H1 (cell line): ENCODE measurements around the gene AGBL4. TPM values are rescaled to one million over a fixed set of nuclear protein-coding genes. Genes with fewer than 3 reads are reported as not detected.

Experiments used
- CTCF ChIA-PET: fragments of 300-600 bp; sonication (Branson Sonifier 250); formaldehyde crosslinking; loops from one replicate; lab custom pipeline; 2021; ENCODE audit not compliant: partially characterized antibody; lab: Charles Lee
- POLR2A ChIA-PET: fragments of 300-600 bp; sonication (Branson Sonifier 250); formaldehyde crosslinking; loops from one replicate; lab custom pipeline; 2021; ENCODE audit warnings: inconsistent platforms; ENCODE audit not compliant: partially characterized antibody; lab: Charles Lee
- DNase-seq, 2 experiments: peaks; one replicate each; pipeline versions ENCODE4 v3.0.0 to v3.0.0-alpha.2; 2010 to 2022; ENCODE audit warnings: low spot score in 2 of 2, low read depth in 1 of 2, mixed read lengths in 1 of 2
- FAIRE-seq: peaks from 2 replicates; lab custom pipeline; 2011; peaks lifted over from hg19 to GRCh38; lab: Jason Lieb, UNC
- H2AFZ ChIP-seq: 2 replicates; pipeline ENCODE4 v1.8.1; 2012; ENCODE audit warnings: low read length, inconsistent platforms
- H2AK5ac ChIP-seq: 2 replicates; pipeline ENCODE4 v1.6.1; 2013; ENCODE audit warnings: low read depth, low read length
- H2BK120ac ChIP-seq: replicated peaks from 2 replicates; pipeline ENCODE3; 2013; ENCODE audit warnings: low read depth, low read length, inconsistent platforms
- H2BK12ac ChIP-seq: 2 replicates; pipeline ENCODE4 v1.6.1; 2013; ENCODE audit warnings: low read depth, low read length
- H2BK15ac ChIP-seq: 2 replicates; pipeline ENCODE4 v1.6.1; 2013; ENCODE audit warnings: low read length
- H2BK20ac ChIP-seq: 2 replicates; pipeline ENCODE4 v1.6.1; 2013; ENCODE audit warnings: low read length
- H2BK5ac ChIP-seq: 2 replicates; pipeline ENCODE4 v1.6.1; 2013; ENCODE audit warnings: low read depth, low read length
- H3K14ac ChIP-seq: 2 replicates; pipeline ENCODE4 v1.6.1; 2013; ENCODE audit warnings: inconsistent platforms; ENCODE audit not compliant: insufficient read length
- H3K18ac ChIP-seq: 2 replicates; pipeline ENCODE4 v1.6.1; 2013; ENCODE audit warnings: low read length; ENCODE audit errors: extremely low read depth
- H3K23ac ChIP-seq: 2 replicates; pipeline ENCODE4 v1.6.1; 2013; ENCODE audit warnings: inconsistent platforms; ENCODE audit not compliant: insufficient read length
- H3K23me2 ChIP-seq: 2 replicates; pipeline ENCODE4 v1.6.1; 2013; ENCODE audit warnings: low read depth, low read length
- H3K27ac ChIP-seq: 2 replicates; pipeline ENCODE4 v1.6.1; 2011; ENCODE audit warnings: low read depth, low read length, inconsistent platforms
- H3K27me3 ChIP-seq, 4 experiments: replicated peaks in 1 of 4; 1 replicate in 1 of 4; 2 replicates in 3 of 4; pipeline versions ENCODE4 v1.6.1 to v1.8.1; 2011 to 2013; ENCODE audit warnings: low read length in 3 of 4, mild to moderate bottlenecking in 3 of 4, inconsistent platforms in 2 of 4, mixed read lengths in 2 of 4, moderate library complexity in 1 of 4; ENCODE audit not compliant: control insufficient read depth in 3 of 4, insufficient read depth in 3 of 4; ENCODE audit errors: extremely low read depth in 1 of 4
- H3K36me3 ChIP-seq, 4 experiments: 2 replicates each; pipeline versions ENCODE4 v1.6.1 to v1.8.1; 2011 to 2013; ENCODE audit warnings: mild to moderate bottlenecking in 4 of 4, low read length in 3 of 4, moderate library complexity in 2 of 4, control low read depth in 1 of 4, inconsistent platforms in 1 of 4; ENCODE audit not compliant: insufficient read depth in 4 of 4, control insufficient read depth in 2 of 4
- H3K4ac ChIP-seq: replicated peaks from 2 replicates; pipeline ENCODE3; 2013; ENCODE audit warnings: low read length, low read depth, mixed read lengths, inconsistent platforms; ENCODE audit not compliant: insufficient read length
- H3K4me1 ChIP-seq, 4 experiments: replicated peaks in 1 of 4; 1 replicate in 1 of 4; 2 replicates in 3 of 4; pipeline versions ENCODE4 v1.6.1 to v1.8.1; 2011 to 2013; ENCODE audit warnings: low read length in 3 of 4, inconsistent platforms in 2 of 4, mixed read lengths in 1 of 4; ENCODE audit not compliant: insufficient read depth in 4 of 4, control insufficient read depth in 3 of 4
- H3K4me2 ChIP-seq, 2 experiments: 2 replicates each; pipeline versions ENCODE4 v1.6.1 to v1.8.1; 2011 to 2013; ENCODE audit warnings: low read depth in 2 of 2, low read length in 2 of 2, control low read depth in 1 of 2, inconsistent platforms in 1 of 2, mild to moderate bottlenecking in 1 of 2; ENCODE audit not compliant: insufficient read depth in 1 of 2
- H3K4me3 ChIP-seq, 4 experiments: fragments of 200-600, 300-600 bp in 1 of 4; sonication (generic), shearing (Covaris generic), sonication (Bioruptor Twin) in 1 of 4; 2 replicates each; pipeline versions ENCODE4 v1.5.1 to v1.8.1; 2011 to 2016; ENCODE audit warnings: low read length in 4 of 4, low read depth in 3 of 4, control low read depth in 2 of 4, inconsistent platforms in 2 of 4, mild to moderate bottlenecking in 2 of 4, mixed read lengths in 1 of 4, moderate library complexity in 1 of 4; ENCODE audit not compliant: insufficient read depth in 2 of 4; ENCODE audit errors: extremely low read depth in 1 of 4
- H3K56ac ChIP-seq: replicated peaks from 2 replicates; pipeline ENCODE3; 2013; ENCODE audit warnings: low read depth, mild to moderate bottlenecking, mixed read lengths, low read length, inconsistent platforms; ENCODE audit not compliant: insufficient read length
- H3K79me1 ChIP-seq: 2 replicates; pipeline ENCODE4 v1.6.1; 2013; ENCODE audit warnings: low read depth, low read length, control low read depth
- H3K79me2 ChIP-seq, 2 experiments: 2 replicates each; pipeline versions ENCODE4 v1.6.1 to v1.8.1; 2012 to 2013; ENCODE audit warnings: low read length in 2 of 2, mild to moderate bottlenecking in 2 of 2, inconsistent platforms in 1 of 2; ENCODE audit not compliant: insufficient read depth in 2 of 2, control insufficient read depth in 1 of 2
- H3K9ac ChIP-seq, 4 experiments: replicated peaks in 1 of 4; 1 replicate in 1 of 4; 2 replicates in 3 of 4; pipeline versions ENCODE4 v1.6.1 to v1.8.1; 2011 to 2013; ENCODE audit warnings: low read depth in 3 of 4, low read length in 3 of 4, control low read depth in 2 of 4, mild to moderate bottlenecking in 2 of 4, moderate library complexity in 2 of 4, inconsistent platforms in 1 of 4; ENCODE audit errors: extremely low read depth in 1 of 4
- H3K9me3 ChIP-seq, 2 experiments: 2 replicates each; pipeline versions ENCODE4 v1.6.1 to v1.8.1; 2012 to 2013; ENCODE audit warnings: mild to moderate bottlenecking in 2 of 2, moderate library complexity in 2 of 2, control low read depth in 1 of 2, inconsistent platforms in 1 of 2, low read depth in 1 of 2, low read length in 1 of 2, mixed read lengths in 1 of 2; ENCODE audit not compliant: insufficient read depth in 2 of 2
- H4K20me1 ChIP-seq, 2 experiments: replicated peaks in 1 of 2; 2 replicates each; pipeline versions ENCODE3 to v1.8.1; 2011 to 2013; ENCODE audit warnings: inconsistent platforms in 2 of 2, low read length in 2 of 2, mild to moderate bottlenecking in 1 of 2; ENCODE audit not compliant: insufficient read depth in 2 of 2, control insufficient read depth in 1 of 2
- H4K5ac ChIP-seq: 2 replicates; pipeline ENCODE4 v1.6.1; 2013; ENCODE audit warnings: low read length, low read depth, mixed read lengths, inconsistent platforms; ENCODE audit not compliant: insufficient read length
- H4K8ac ChIP-seq: 2 replicates; pipeline ENCODE4 v1.8.0; 2013; ENCODE audit warnings: mild to moderate bottlenecking, moderate library complexity, low read length, inconsistent platforms; ENCODE audit not compliant: insufficient read depth; ENCODE audit errors: extremely low read depth
- H4K91ac ChIP-seq: replicated peaks from 2 replicates; pipeline ENCODE3; 2013; ENCODE audit warnings: low read length, mixed read lengths, inconsistent platforms; ENCODE audit not compliant: insufficient read length
- GABPA ChIP-seq: IDR thresholded peaks from 2 replicates; pipeline ENCODE4 v1.6.1; 2011; ENCODE audit warnings: mild to moderate bottlenecking, low read length, moderate library complexity, borderline replicate concordance; ENCODE audit not compliant: insufficient read depth
- JUND ChIP-seq: IDR thresholded peaks from 2 replicates; pipeline ENCODE4 v1.6.1; 2011; ENCODE audit warnings: mild to moderate bottlenecking, improper control_type of control experiment, low read length
- RXRA ChIP-seq: IDR thresholded peaks from 2 replicates; pipeline ENCODE4 v1.6.1; 2011; ENCODE audit warnings: low read depth, mild to moderate bottlenecking, low read length, moderate library complexity; ENCODE audit not compliant: insufficient read depth
- polyA plus RNA-seq, 7 experiments: library from polyadenylated mRNA; depleted of rRNA in 3 of 7; stranded (reverse) in 5 of 7; unstranded in 2 of 7; fragments of >200 nt in 5 of 7; fragments of 200-250 nt in 2 of 7; gene quantifications; 1 replicate in 5 of 7; 2 replicates in 1 of 7; 4 replicates in 1 of 7; pipeline versions ENCODE4 v1.2.1 to v1.2.3, GENCODE V29; 2011 to 2013; ENCODE audit warnings: missing spikeins in 2 of 7, mixed read lengths in 2 of 7
- total RNA-seq: library from RNA; stranded (reverse); fragmentation: NEBNext Ultra II Directional; extraction: Animal tissue kit (Norgen Biotek cat#: 25700); gene quantifications from 2 replicates; pipeline ENCODE4 v1.2.1, GENCODE V29; 2021

The AGBL4 gene
- total and polyA plus RNA-seq, 2 of the 8 experiments (the other 6 are each of a cell fraction or from before 2014, with no cell fraction given), result 0.41 to 0.45 TPM

DNA sequence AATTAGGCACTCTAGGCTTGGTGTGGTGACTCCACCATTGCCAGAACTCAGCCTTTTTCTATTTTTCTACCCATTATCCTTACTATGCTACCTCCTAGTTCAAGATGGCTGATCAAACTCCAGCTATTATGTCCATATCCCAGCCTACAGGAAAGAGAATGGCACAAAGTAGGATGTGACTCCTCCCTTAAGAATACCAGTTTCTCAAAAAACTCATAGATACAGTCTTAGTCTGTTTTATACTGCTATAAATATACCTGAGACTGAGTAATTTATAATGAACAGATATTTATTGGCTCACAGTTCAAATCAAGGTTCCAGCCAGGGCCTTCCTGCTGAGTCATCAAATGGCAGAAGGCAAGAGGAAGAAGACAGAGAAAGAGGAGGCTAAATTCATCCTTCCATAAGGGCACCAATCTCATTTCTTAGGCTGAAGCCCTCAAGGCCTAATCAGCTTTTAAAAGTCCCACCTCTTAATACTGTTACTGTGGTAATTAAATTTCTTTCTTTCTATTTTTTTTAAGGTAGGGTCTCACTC lies 704.3 kb downstream of the AGBL4 start:
- CTCF ChIA-PET, result no interaction called here
- no peaks in the 10 kb centered on the region for H3K23me2 ChIP-seq
- FAIRE-seq, result no peak

More for the DNA sequence above, 704.3 kb downstream of the AGBL4 start:
- Histone ChIP-seq H2BK20ac (no peak overlapping the region), H2BK15ac (no peak overlapping the region), H3K4me3 (no peak overlapping the region), H4K20me1 (no peaks in the 10 kb centered on the region), H4K8ac (no peak overlapping the region), H3K9ac (no peak overlapping the region), H3K79me1 (no peaks in the 10 kb centered on the region), H3K56ac (no peak overlapping the region), H2BK120ac (no peak overlapping the region), H4K5ac (no peak overlapping the region), H3K23ac (no peak overlapping the region), H3K27ac (no peak overlapping the region), H3K18ac (no peak overlapping the region), H3K14ac (no peak overlapping the region), H3K4me2 (no peak overlapping the region), H2AFZ (no peak overlapping the region), H3K79me2 (no peaks in the 10 kb centered on the region), H2AK5ac (no peak overlapping the region), H3K36me3 (no peaks in the 10 kb centered on the region), H3K4me1 (no peaks in the 10 kb centered on the region), H3K27me3 (no peaks in the 10 kb centered on the region)
- no peak for DNase-seq
- POLR2A ChIA-PET, result no interaction called here
- TF ChIP-seq JUND, result no peak
- no peak for TF ChIP-seq RXRA
- no peak for TF ChIP-seq GABPA
- TF ChIP-seq, all 59 proteins: peak for 0
- no peak overlapping the region for H2BK5ac ChIP-seq
- no peak overlapping the region for H2BK12ac ChIP-seq
- no peak overlapping the region for H4K91ac ChIP-seq
- H3K4ac ChIP-seq, result no peak overlapping the region
- peaks cover 44 to 51% of the 10 kb centered on the region in 2 experiments for H3K9me3 ChIP-seq
